ENCODE measurements around the gene EPHB1. TPM values are rescaled to one million over a fixed set of nuclear protein-coding genes. Genes with fewer than 3 reads are reported as not detected.

Gene EPHB1
- total and polyA plus RNA-seq, 4 donors = 0.23 to 1.7 (median 0.52) TPM

DNA sequence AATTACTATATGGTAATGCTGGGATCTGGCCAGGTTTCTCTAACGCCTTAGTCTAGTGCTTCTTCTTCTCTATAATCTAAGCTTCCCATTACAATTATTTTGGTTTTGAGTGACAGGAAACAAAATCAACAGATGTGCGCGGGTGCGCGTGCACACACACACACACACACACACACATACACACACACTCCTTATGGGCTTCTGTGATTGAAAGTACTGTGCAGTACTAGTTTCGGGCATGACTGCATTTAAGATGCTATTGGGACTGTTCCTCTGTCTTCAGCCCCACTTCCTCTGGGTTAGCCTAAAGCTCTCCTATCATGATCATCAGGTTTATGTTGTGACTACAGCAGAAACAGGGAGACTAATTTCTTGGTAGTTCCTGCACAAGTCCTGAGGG, 32.2 kb downstream of the EPHB1 start:
- Histone ChIP-seq H3K27ac (ENCODE audit: low read depth in 1 of 2, low read length in 2 of 2) (no peak overlapping the region), H3K9ac (ENCODE audit: low read depth in 1 of 2, low read length in 2 of 2) (no peak overlapping the region), H3K4me3 (ENCODE audit: low read depth in 1 of 3, low read length in 3 of 3) (no peak overlapping the region), H3K9me3 (ENCODE audit: control insufficient read depth in 4 of 4, low read length in 3 of 4) (no peaks in the 10 kb centered on the region), H3K27me3 (ENCODE audit: control insufficient read depth in 4 of 4, insufficient read depth in 4 of 4, low read length in 3 of 4) (no peaks in the 10 kb centered on the region), H3K36me3 (ENCODE audit: control insufficient read depth in 4 of 4, insufficient read depth in 3 of 4, low read depth in 1 of 4, low read length in 3 of 4) (no peaks in the 10 kb centered on the region), H3K4me1 (ENCODE audit: control insufficient read depth in 4 of 4, insufficient read depth in 4 of 4, low read length in 3 of 4) (no peaks in the 10 kb centered on the region)
- no peak for DNase-seq (ENCODE audit: low spot score)
- WGBS = 93% methylated on average over 6 of the region's 6 CpGs
- TF ChIP-seq HNF4A (conservative IDR thresholded peaks at IDR 0.05) (no peak), RXRA (IDR thresholded peaks at IDR 0.05) (no peak), FOXA1 (IDR thresholded peaks at IDR 0.05) (no peak), TAF1 (conservative IDR thresholded peaks at IDR 0.05) (no peak), YY1 (IDR thresholded peaks at IDR 0.05) (no peak), JUND (IDR thresholded peaks at IDR 0.05) (no peak), RAD21 (IDR thresholded peaks at IDR 0.05) (no peak), NR2F2 (IDR thresholded peaks at IDR 0.05) (no peak), GABPA (IDR thresholded peaks at IDR 0.05 in 1 of 2, conservative IDR thresholded peaks at IDR 0.05 in 1 of 2) (no peak), FOXA2 (IDR thresholded peaks at IDR 0.05) (no peak), EGR1 (IDR thresholded peaks at IDR 0.05; ENCODE audit: low read depth in 2 of 2) (no peak)
- TF ChIP-seq, protein P1, sequence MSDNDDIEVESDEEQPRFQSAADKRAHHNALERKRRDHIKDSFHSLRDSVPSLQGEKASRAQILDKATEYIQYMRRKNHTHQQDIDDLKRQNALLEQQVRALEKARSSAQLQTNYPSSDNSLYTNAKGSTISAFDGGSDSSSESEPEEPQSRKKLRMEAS (IDR thresholded peaks at IDR 0.05) = no peak

DNA sequence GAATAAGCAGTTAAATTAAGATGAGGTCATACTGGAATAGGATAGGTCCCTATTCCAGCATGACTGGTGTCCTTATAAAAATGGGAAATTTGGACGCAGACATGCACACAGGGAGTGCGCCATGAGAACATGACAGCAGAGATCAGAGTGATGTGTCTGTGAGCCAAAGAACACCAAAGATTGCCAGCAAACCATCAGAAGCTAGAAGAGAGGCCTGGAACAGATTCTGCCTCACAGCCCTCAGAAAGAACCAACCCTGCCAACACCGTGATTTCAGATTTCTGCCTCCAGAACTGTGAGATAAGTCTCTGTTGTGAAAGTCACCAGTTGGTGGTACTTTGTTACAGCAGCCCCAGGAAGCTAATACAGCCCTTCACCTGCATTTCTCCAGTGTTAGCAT, 34.7 kb downstream of the EPHB1 start:
- Histone ChIP-seq H3K27ac (ENCODE audit: low read depth in 1 of 2, low read length in 2 of 2) (no peak overlapping the region), H3K4me3 (ENCODE audit: low read depth in 1 of 3, low read length in 3 of 3) (no peak overlapping the region), H3K36me3 (ENCODE audit: control insufficient read depth in 4 of 4, insufficient read depth in 3 of 4, low read depth in 1 of 4, low read length in 3 of 4) (no peaks in the 10 kb centered on the region), H3K9me3 (ENCODE audit: control insufficient read depth in 4 of 4, low read length in 3 of 4) (no peaks in the 10 kb centered on the region), H3K27me3 (ENCODE audit: control insufficient read depth in 4 of 4, insufficient read depth in 4 of 4, low read length in 3 of 4) (no peaks in the 10 kb centered on the region), H3K9ac (ENCODE audit: low read depth in 1 of 2, low read length in 2 of 2) (no peak overlapping the region), H3K4me1 (ENCODE audit: control insufficient read depth in 4 of 4, insufficient read depth in 4 of 4, low read length in 3 of 4) (no peaks in the 10 kb centered on the region)
- 89% methylated on average over 3 of the region's 3 CpGs for WGBS
- TF ChIP-seq, protein P2, sequence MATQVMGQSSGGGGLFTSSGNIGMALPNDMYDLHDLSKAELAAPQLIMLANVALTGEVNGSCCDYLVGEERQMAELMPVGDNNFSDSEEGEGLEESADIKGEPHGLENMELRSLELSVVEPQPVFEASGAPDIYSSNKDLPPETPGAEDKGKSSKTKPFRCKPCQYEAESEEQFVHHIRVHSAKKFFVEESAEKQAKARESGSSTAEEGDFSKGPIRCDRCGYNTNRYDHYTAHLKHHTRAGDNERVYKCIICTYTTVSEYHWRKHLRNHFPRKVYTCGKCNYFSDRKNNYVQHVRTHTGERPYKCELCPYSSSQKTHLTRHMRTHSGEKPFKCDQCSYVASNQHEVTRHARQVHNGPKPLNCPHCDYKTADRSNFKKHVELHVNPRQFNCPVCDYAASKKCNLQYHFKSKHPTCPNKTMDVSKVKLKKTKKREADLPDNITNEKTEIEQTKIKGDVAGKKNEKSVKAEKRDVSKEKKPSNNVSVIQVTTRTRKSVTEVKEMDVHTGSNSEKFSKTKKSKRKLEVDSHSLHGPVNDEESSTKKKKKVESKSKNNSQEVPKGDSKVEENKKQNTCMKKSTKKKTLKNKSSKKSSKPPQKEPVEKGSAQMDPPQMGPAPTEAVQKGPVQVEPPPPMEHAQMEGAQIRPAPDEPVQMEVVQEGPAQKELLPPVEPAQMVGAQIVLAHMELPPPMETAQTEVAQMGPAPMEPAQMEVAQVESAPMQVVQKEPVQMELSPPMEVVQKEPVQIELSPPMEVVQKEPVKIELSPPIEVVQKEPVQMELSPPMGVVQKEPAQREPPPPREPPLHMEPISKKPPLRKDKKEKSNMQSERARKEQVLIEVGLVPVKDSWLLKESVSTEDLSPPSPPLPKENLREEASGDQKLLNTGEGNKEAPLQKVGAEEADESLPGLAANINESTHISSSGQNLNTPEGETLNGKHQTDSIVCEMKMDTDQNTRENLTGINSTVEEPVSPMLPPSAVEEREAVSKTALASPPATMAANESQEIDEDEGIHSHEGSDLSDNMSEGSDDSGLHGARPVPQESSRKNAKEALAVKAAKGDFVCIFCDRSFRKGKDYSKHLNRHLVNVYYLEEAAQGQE (IDR thresholded peaks at IDR 0.05) = no peak
- TF ChIP-seq JUND (IDR thresholded peaks at IDR 0.05) (no peak), YY1 (IDR thresholded peaks at IDR 0.05) (no peak), EGR1 (IDR thresholded peaks at IDR 0.05; ENCODE audit: low read depth in 2 of 2) (no peak), SP1 (IDR thresholded peaks at IDR 0.05) (no peak)
- TF ChIP-seq, protein P3, sequence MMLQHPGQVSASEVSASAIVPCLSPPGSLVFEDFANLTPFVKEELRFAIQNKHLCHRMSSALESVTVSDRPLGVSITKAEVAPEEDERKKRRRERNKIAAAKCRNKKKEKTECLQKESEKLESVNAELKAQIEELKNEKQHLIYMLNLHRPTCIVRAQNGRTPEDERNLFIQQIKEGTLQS (IDR thresholded peaks at IDR 0.05) = no peak
- TF ChIP-seq, protein P4, sequence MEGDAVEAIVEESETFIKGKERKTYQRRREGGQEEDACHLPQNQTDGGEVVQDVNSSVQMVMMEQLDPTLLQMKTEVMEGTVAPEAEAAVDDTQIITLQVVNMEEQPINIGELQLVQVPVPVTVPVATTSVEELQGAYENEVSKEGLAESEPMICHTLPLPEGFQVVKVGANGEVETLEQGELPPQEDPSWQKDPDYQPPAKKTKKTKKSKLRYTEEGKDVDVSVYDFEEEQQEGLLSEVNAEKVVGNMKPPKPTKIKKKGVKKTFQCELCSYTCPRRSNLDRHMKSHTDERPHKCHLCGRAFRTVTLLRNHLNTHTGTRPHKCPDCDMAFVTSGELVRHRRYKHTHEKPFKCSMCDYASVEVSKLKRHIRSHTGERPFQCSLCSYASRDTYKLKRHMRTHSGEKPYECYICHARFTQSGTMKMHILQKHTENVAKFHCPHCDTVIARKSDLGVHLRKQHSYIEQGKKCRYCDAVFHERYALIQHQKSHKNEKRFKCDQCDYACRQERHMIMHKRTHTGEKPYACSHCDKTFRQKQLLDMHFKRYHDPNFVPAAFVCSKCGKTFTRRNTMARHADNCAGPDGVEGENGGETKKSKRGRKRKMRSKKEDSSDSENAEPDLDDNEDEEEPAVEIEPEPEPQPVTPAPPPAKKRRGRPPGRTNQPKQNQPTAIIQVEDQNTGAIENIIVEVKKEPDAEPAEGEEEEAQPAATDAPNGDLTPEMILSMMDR (IDR thresholded peaks at IDR 0.05; ENCODE audit: low read depth, low read length, missing input control) = no peak
- no peak for DNase-seq (ENCODE audit: low spot score)
